ENCODE results near the gene OR51L1.

GRCh38 chr11:5011254-5011653 lies 16.6 kb downstream of the OR51L1 start:
- TF ChIP-seq EZH2 (IDR thresholded peaks at IDR 0.05; ENCODE audit: insufficient read depth, low read length) = no peak
- TF ChIP-seq, protein P1, sequence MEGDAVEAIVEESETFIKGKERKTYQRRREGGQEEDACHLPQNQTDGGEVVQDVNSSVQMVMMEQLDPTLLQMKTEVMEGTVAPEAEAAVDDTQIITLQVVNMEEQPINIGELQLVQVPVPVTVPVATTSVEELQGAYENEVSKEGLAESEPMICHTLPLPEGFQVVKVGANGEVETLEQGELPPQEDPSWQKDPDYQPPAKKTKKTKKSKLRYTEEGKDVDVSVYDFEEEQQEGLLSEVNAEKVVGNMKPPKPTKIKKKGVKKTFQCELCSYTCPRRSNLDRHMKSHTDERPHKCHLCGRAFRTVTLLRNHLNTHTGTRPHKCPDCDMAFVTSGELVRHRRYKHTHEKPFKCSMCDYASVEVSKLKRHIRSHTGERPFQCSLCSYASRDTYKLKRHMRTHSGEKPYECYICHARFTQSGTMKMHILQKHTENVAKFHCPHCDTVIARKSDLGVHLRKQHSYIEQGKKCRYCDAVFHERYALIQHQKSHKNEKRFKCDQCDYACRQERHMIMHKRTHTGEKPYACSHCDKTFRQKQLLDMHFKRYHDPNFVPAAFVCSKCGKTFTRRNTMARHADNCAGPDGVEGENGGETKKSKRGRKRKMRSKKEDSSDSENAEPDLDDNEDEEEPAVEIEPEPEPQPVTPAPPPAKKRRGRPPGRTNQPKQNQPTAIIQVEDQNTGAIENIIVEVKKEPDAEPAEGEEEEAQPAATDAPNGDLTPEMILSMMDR (IDR thresholded peaks at IDR 0.05; ENCODE audit: insufficient read depth, low read depth, low read length) = no peak
